Activated CD4-positive, alpha-beta T cell treated with anti-CD3 and anti-CD28 coated beads, Interleukin-2, amount 50 U/mL, for 16 hours (primary cell): ENCODE measurements around the gene GABPB2.

ENCODE experiments used
- DNase-seq: peaks from one replicate; pipeline ENCODE4 v3.0.0-alpha.2; 2020

GABPB2 gene

GRCh38 chr1:151134991-151135390 is 64.4 kb downstream of the GABPB2 start:
- no peak for DNase-seq

- DNase-seq, result no peak
Measured at GRCh38 chr1:151135433-151136385, 65.1 kb downstream of the GABPB2 start.

GRCh38 chr1:151137789-151138188 is 67.2 kb downstream of the GABPB2 start:
- no peak for DNase-seq

GRCh38 chr1:151142411-151143056 is 72.0 kb downstream of the GABPB2 start:
- DNase-seq, result no peak

- DNase-seq, result no peak
Measured at GRCh38 chr1:151143057-151143435, 72.5 kb downstream of the GABPB2 start.

GRCh38 chr1:151143986-151144385 is 73.4 kb downstream of the GABPB2 start:
- no peak for DNase-seq

- no peak for DNase-seq
Measured at GRCh38 chr1:151144474-151145303, 74.1 kb downstream of the GABPB2 start.

- DNase-seq, result no peak
Measured at GRCh38 chr1:151145304-151146071, 74.9 kb downstream of the GABPB2 start.

- DNase-seq, result no peak
Measured at GRCh38 chr1:151146072-151146411, 75.5 kb downstream of the GABPB2 start.

GRCh38 chr1:151146412-151147131 is 76.0 kb downstream of the GABPB2 start, which contains the start of gene SEMA6C:
TSS of gene SEMA6C (minus strand) at chr1:151146631. CDS start at chr1:151142621, 4,010 bp downstream.
- peak; percentile 91 for DNase-seq

- DNase-seq, result no peak
Measured at GRCh38 chr1:151147132-151147503, 76.6 kb downstream of the GABPB2 start.

GRCh38 chr1:151147665-151148064 is 77.1 kb downstream of the GABPB2 start:
- no peak for DNase-seq

- peak; percentile 82 for DNase-seq
Measured at GRCh38 chr1:151156515-151156819, 85.9 kb downstream of the GABPB2 start, which contains the start of gene TNFAIP8L2. TSS of gene TNFAIP8L2 (plus strand) at chr1:151156649. CDS start at chr1:151158698, 2,049 bp downstream.

GRCh38 chr1:151157067-151157531 is 86.5 kb downstream of the GABPB2 start:
- DNase-seq, result peak; percentile 72

- no peak for DNase-seq
Measured at GRCh38 chr1:151158326-151158725, 87.8 kb downstream of the GABPB2 start.

- no peak for DNase-seq
Measured at GRCh38 chr1:151158751-151159251, 88.2 kb downstream of the GABPB2 start.

GRCh38 chr1:151159373-151159772 is 88.8 kb downstream of the GABPB2 start:
- no peak for DNase-seq

- DNase-seq, result no peak
Measured at GRCh38 chr1:151164732-151165280, 94.2 kb downstream of the GABPB2 start.

GRCh38 chr1:151165281-151165737 is 94.7 kb downstream of the GABPB2 start:
- DNase-seq, result no peak

GRCh38 chr1:151165738-151166504 is 95.4 kb downstream of the GABPB2 start, which contains the start of the genes LYSMD1 and SCNM1:
TSS of gene LYSMD1 (minus strand) at chr1:151165902. CDS start at chr1:151165258, 644 bp downstream.
TSS of gene SCNM1 (plus strand) at chr1:151166144. CDS start at chr1:151166153, 9 bp downstream.
- peak; percentile 98 for DNase-seq
